ENCODE results near the gene DMD.

DMD gene

DNA sequence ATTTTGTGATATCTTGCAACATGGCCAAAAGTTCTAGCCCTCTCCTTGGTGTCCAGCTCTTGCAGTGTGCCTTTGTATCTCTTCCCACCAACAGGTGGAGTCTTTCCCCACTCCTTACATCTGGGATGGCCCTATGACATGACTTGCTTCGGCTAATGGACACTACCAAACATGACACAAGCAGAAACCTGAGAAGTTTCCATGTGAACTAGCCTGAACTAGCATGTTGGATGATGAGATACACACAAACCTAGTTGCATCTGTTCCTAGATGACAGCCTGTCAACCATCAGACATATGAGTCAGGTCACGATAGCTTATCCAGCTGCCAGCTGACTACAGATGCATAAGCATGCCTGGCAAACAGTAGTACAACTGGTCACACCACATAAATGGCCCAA is 1932.0 kb downstream of the DMD start:
- peak; percentile 57 for DNase-seq (ENCODE audit: low read depth)
- H3K4me3 ChIP-seq (ENCODE audit: low read depth, low read length), result no peak overlapping the region
- TF ChIP-seq, protein P1, sequence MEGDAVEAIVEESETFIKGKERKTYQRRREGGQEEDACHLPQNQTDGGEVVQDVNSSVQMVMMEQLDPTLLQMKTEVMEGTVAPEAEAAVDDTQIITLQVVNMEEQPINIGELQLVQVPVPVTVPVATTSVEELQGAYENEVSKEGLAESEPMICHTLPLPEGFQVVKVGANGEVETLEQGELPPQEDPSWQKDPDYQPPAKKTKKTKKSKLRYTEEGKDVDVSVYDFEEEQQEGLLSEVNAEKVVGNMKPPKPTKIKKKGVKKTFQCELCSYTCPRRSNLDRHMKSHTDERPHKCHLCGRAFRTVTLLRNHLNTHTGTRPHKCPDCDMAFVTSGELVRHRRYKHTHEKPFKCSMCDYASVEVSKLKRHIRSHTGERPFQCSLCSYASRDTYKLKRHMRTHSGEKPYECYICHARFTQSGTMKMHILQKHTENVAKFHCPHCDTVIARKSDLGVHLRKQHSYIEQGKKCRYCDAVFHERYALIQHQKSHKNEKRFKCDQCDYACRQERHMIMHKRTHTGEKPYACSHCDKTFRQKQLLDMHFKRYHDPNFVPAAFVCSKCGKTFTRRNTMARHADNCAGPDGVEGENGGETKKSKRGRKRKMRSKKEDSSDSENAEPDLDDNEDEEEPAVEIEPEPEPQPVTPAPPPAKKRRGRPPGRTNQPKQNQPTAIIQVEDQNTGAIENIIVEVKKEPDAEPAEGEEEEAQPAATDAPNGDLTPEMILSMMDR (conservative IDR thresholded peaks at IDR 0.05; ENCODE audit: low read depth, low read length), result peak; percentile 59

DNA sequence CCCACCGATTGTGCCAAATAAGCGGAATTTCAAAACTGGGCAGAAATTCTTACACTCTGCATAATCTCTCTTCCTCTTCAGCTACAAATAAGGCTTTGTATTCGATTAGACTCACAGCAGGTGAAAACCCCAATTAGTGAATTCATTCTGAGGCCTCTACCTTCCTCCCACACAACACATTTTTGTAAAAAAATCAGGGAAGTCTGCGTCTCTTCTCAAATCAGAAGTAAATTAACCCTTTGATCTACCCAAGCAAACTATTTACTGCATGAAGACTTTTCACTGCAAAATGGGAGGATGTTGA is 1938.9 kb downstream of the DMD start:
- no peak overlapping the region for H3K4me3 ChIP-seq (ENCODE audit: low read depth, low read length)
- DNase-seq (ENCODE audit: low read depth), result no peak
- TF ChIP-seq, protein P1 (conservative IDR thresholded peaks at IDR 0.05; ENCODE audit: low read depth, low read length), result no peak

DNA sequence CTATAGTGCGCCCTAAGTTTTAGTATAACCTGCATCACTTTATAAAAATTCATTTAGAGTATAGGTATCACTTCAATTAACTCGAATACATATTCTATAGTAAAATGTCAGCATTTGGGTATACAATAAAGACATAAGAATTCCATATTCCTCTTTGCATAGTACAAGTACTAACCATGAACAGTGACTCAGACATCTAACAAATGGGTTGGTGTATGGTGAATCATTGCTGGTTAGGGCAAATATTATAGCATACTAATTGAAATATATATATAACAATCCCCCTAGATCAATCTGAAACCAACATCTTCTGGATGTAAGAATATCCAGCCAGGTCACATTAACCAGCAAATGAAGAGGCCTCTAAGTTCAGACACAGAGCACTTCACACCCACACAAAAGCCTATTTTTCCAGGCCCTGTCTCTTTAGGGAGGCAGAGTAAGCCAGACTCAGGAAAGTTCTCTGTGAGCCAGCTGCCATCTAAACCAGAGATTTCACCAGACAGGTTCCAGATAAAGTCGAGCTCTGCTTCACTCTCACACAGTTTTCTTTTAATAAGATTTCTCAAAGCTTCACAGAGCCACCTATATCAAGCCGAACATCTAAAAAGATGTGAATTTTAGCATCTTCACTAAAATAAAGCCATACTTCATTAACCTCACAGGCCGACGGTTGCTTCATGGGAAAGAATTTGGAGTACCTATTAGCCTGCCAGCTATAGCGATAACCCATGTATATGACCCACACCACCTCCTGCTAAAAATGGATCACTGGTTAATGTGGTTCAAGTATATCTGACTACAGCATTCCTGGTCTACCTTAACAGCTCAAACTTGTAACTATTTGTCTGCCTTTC is 1939.5 kb downstream of the DMD start:
- H3K4me3 ChIP-seq (ENCODE audit: low read depth, low read length), result no peak overlapping the region
- TF ChIP-seq, protein P1 (conservative IDR thresholded peaks at IDR 0.05; ENCODE audit: low read depth, low read length), result no peak
- no peak for DNase-seq (ENCODE audit: low read depth)

DNA sequence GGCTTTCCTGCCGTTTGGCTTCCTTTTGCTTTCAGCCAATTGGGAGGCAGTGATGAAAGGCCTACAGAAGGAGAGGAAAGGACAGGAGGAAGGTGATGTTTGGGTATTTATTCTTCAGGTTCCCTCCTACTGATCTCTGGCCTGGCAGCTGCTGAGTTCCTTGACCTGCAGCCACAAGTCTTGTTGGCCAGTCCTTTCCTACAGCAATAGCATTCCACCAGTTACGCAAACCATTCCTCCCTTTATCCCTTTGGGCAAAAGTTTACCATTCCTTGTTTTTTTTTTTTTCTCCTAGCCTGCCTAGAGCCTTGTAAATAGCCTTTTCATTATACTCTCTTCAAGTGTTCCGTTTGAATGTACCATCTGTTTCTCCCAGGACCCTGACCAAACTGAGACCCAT is 1941.4 kb downstream of the DMD start:
- H3K4me3 ChIP-seq (ENCODE audit: low read depth, low read length), result no peak overlapping the region
- no peak for DNase-seq (ENCODE audit: low read depth)
- TF ChIP-seq, protein P1 (conservative IDR thresholded peaks at IDR 0.05; ENCODE audit: low read depth, low read length), result no peak

DNA sequence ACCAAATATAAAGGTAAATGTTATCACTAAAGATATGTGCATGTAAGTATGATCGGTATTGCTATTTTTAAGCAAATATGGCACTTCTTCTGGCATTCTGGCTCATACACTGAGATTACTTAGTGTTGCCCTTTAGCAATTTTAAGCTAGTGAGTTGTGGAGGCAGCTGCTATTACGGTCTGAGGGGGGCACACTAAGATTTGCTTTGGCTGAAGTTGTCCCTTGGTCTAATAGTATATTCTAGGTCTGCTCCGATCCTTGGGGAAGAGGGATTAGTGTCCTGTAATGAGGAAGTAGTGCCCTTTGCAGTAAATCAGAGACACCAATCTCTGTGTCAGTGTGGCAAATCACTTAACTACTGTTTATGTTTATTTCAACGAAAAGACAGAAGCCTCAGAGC is 1943.0 kb downstream of the DMD start:
- TF ChIP-seq, protein P1 (conservative IDR thresholded peaks at IDR 0.05; ENCODE audit: low read depth, low read length), result peak; percentile 48
- peak; percentile 57 for DNase-seq (ENCODE audit: low read depth)
- no peak overlapping the region for H3K4me3 ChIP-seq (ENCODE audit: low read depth, low read length)

DNA sequence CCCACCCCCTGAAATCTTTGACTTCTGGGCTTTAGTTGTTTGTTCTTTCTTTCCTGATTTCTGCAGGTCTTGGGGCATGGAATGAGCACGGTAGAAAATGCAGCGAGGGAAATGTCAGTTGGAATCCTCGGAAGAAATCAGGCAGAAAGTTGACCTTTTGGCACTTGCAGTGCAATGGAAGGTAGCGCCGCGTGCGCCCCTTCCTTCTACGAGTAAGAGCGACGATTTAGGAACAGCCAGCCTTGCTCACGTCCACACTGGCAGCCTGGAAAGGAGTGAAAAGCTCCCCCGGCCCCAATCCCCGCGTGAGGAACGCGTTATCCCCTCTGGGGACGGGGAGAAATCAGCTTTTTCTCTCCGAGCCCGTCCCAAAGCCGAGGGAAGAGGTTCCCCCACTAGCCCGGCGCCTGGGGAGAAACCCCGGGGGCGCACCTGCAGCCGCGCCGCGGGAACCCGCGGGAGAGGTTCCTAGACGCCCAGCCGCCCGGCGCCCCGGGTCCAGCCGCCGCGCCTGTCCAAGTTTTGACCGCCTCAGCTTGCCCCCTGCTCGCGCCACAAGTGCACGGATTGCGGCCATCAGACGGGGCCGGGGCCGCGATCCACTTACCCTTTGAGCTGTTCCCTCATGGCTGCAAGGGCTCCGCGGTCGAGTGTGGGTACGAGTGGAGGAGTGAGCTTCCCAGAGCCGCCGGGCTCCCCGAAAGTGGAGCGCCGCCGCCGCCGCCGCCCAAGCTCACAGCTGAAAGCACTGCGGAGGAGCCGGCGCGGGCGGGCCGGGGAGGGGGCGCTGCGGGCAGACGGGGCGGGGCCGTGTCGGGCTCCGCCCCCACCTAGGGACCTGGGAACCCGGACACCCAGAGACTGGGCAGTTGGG is 1944.9 kb downstream of the DMD start:
- DNase-seq (ENCODE audit: low read depth), result peak; percentile 27
- TF ChIP-seq, protein P1 (conservative IDR thresholded peaks at IDR 0.05; ENCODE audit: low read depth, low read length), result no peak
- H3K4me3 ChIP-seq (ENCODE audit: low read depth, low read length), result peak overlapping the region; percentile 73
